Measurements from ENCODE around the gene SERPINI1. TPM values are rescaled to one million over a fixed set of nuclear protein-coding genes. Genes with fewer than 3 reads are reported as not detected.

Gene SERPINI1
- total and polyA plus RNA-seq, 2 experiments from 2014 or later = 13.2 to 23.1 TPM

GRCh38 chr3:167742338-167742737 is 6.8 kb downstream of the SERPINI1 start:
- no peak overlapping the region for H3K4me3 ChIP-seq
- H3K36me3 ChIP-seq (replicated peaks; ENCODE audit: insufficient read depth, low read depth) = no peaks in the 10 kb centered on the region
- WGBS (ENCODE audit: low lambda C conversion rate, missing lambda C conversion rate) = 86% methylated on average over 2 of the region's 2 CpGs
- no peaks in the 10 kb centered on the region for H4K20me1 ChIP-seq (ENCODE audit: insufficient read depth, poor library complexity, severe bottlenecking)
- H3K9me2 ChIP-seq (replicated peaks; ENCODE audit: insufficient read depth) = no peaks in the 10 kb centered on the region
- H3K4me2 ChIP-seq = no peak overlapping the region
- TF ChIP-seq EZH2 (IDR thresholded peaks at IDR 0.05; ENCODE audit: borderline replicate concordance) (no peak), CTCF (IDR thresholded peaks at IDR 0.05; ENCODE audit: poor library complexity) (no peak), EZH2phosphoT487 (IDR thresholded peaks at IDR 0.05; ENCODE audit: low read depth, severe bottlenecking, unreplicated experiment) (no peak)
- no peak for DNase-seq (ENCODE audit: low spot score)
- no peak overlapping the region for H3K27ac ChIP-seq
- no peaks in the 10 kb centered on the region for H3K9me3 ChIP-seq (ENCODE audit: low read depth)
- H3K4me1 ChIP-seq (ENCODE audit: insufficient read depth) = no peaks in the 10 kb centered on the region
- no peak overlapping the region for H2AFZ ChIP-seq
- peaks cover 15% of the 10 kb centered on the region for H3K79me2 ChIP-seq
- H3K27me3 ChIP-seq = no peaks in the 10 kb centered on the region

DNA sequence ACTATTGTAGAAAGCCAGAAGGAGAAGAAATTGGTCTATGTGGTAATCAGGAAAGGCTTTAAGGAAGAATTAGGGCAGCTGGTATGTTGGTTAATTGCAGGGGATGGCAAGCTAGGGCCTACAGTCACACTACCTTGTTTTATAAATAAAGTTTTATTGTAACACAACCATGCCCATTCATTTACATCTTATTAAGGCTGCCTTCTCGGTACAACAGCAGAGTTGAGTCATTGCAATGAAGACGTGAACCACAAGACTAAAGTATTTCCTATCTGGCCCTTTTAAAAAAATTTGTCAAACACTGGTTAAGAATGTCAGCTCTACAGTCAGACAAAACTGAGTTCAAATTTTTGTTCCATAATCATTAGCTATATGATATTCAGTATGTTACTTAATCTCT is 8.3 kb downstream of the SERPINI1 start:
- TF ChIP-seq EZH2phosphoT487 (IDR thresholded peaks at IDR 0.05; ENCODE audit: low read depth, severe bottlenecking, unreplicated experiment) = no peak
- TF ChIP-seq EZH2 (IDR thresholded peaks at IDR 0.05; ENCODE audit: borderline replicate concordance) = no peak
- no peak for TF ChIP-seq CTCF (IDR thresholded peaks at IDR 0.05; ENCODE audit: poor library complexity)
- Histone ChIP-seq H3K4me3 (no peak overlapping the region), H3K4me2 (no peak overlapping the region), H3K27ac (no peak overlapping the region), H3K9me2 (replicated peaks; ENCODE audit: insufficient read depth) (no peaks in the 10 kb centered on the region), H3K27me3 (no peaks in the 10 kb centered on the region), H4K20me1 (ENCODE audit: insufficient read depth, poor library complexity, severe bottlenecking) (no peaks in the 10 kb centered on the region), H3K4me1 (ENCODE audit: insufficient read depth) (no peaks in the 10 kb centered on the region), H3K9me3 (ENCODE audit: low read depth) (no peaks in the 10 kb centered on the region), H3K36me3 (replicated peaks; ENCODE audit: insufficient read depth, low read depth) (no peaks in the 10 kb centered on the region), H2AFZ (no peak overlapping the region), H3K79me2 (peaks cover 4% of the 10 kb centered on the region)
- DNase-seq (ENCODE audit: low spot score) = no peak
- WGBS (ENCODE audit: low lambda C conversion rate, missing lambda C conversion rate) = 87% methylated on average over 2 of the region's 2 CpGs

GRCh38 chr3:167749209-167749608 is 13.7 kb downstream of the SERPINI1 start:
- Histone ChIP-seq H3K4me1 (ENCODE audit: insufficient read depth) (no peaks in the 10 kb centered on the region), H3K9me3 (ENCODE audit: low read depth) (no peaks in the 10 kb centered on the region), H3K36me3 (replicated peaks; ENCODE audit: insufficient read depth, low read depth) (no peaks in the 10 kb centered on the region), H3K4me3 (no peak overlapping the region), H3K27ac (no peak overlapping the region), H3K9me2 (replicated peaks; ENCODE audit: insufficient read depth) (no peaks in the 10 kb centered on the region), H3K4me2 (no peak overlapping the region), H3K27me3 (no peaks in the 10 kb centered on the region), H2AFZ (no peak overlapping the region), H4K20me1 (ENCODE audit: insufficient read depth, poor library complexity, severe bottlenecking) (no peaks in the 10 kb centered on the region), H3K79me2 (no peaks in the 10 kb centered on the region)
- TF ChIP-seq CTCF (IDR thresholded peaks at IDR 0.05; ENCODE audit: poor library complexity) = no peak
- no peak for TF ChIP-seq EZH2phosphoT487 (IDR thresholded peaks at IDR 0.05; ENCODE audit: low read depth, severe bottlenecking, unreplicated experiment)
- DNase-seq (ENCODE audit: low spot score) = no peak

DNA sequence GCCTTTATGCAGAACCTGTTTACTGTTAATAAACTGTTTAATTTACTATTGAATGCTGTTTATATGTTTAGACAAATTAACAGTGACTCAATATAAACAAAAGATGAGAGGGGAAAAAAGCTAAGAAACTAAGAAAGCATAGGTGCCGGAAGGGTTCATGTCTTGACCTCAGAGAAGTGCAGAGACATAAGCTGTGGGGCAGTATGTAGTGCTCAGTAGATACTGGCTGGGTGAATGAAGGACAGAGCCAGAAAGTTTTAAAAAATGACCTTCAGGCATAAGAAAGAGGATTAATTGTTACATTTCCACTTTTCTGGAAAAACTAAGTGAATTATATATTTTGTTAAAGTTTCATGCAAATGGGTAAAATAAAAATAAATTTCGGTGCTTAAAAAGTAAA is 14.2 kb downstream of the SERPINI1 start:
- H4K20me1 ChIP-seq (ENCODE audit: insufficient read depth, poor library complexity, severe bottlenecking) = no peaks in the 10 kb centered on the region
- no peak overlapping the region for H3K4me3 ChIP-seq
- no peaks in the 10 kb centered on the region for H3K9me2 ChIP-seq (replicated peaks; ENCODE audit: insufficient read depth)
- TF ChIP-seq EZH2 (IDR thresholded peaks at IDR 0.05; ENCODE audit: borderline replicate concordance) (no peak), CTCF (IDR thresholded peaks at IDR 0.05; ENCODE audit: poor library complexity) (no peak), EZH2phosphoT487 (IDR thresholded peaks at IDR 0.05; ENCODE audit: low read depth, severe bottlenecking, unreplicated experiment) (no peak)
- no peaks in the 10 kb centered on the region for H3K79me2 ChIP-seq
- H3K9me3 ChIP-seq (ENCODE audit: low read depth) = no peaks in the 10 kb centered on the region
- no peak overlapping the region for H2AFZ ChIP-seq
- H3K4me2 ChIP-seq = no peak overlapping the region
- WGBS (ENCODE audit: low lambda C conversion rate, missing lambda C conversion rate) = 92% methylated on average over 2 of the region's 2 CpGs
- no peaks in the 10 kb centered on the region for H3K27me3 ChIP-seq
- H3K4me1 ChIP-seq (ENCODE audit: insufficient read depth) = no peaks in the 10 kb centered on the region
- no peak overlapping the region for H3K27ac ChIP-seq
- no peaks in the 10 kb centered on the region for H3K36me3 ChIP-seq (replicated peaks; ENCODE audit: insufficient read depth, low read depth)
- DNase-seq (ENCODE audit: low spot score) = no peak

Measured in hepatocyte (in vitro differentiated cells).